ENCODE results near the gene SOX18.

Gene SOX18

DNA sequence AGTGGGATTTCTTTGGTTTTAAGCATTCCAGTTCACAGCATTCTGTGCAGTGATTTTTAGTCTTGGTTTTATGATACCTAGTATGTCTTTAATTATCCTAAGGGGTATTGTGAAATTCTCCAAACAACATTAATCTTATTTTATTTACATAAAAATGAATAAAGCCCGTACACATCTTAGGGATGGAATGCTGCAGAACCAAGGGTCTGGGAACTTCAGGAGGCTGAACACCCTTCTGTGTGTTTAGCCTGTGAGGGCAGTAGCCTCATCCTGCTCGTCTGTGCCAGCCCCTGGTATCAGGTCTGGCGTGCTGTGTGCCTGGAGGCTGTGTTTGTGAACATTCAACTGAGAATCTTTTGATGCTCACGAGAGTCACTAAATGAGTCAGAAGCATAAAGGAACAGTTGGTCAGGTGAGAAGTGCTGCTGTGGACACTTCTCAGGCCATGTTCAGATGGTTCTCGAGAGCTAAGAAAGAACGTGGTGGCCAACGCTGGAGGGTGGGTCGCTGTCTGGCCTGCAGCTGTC, 38.7 kb downstream of the SOX18 start:
- TF ChIP-seq, protein P1, sequence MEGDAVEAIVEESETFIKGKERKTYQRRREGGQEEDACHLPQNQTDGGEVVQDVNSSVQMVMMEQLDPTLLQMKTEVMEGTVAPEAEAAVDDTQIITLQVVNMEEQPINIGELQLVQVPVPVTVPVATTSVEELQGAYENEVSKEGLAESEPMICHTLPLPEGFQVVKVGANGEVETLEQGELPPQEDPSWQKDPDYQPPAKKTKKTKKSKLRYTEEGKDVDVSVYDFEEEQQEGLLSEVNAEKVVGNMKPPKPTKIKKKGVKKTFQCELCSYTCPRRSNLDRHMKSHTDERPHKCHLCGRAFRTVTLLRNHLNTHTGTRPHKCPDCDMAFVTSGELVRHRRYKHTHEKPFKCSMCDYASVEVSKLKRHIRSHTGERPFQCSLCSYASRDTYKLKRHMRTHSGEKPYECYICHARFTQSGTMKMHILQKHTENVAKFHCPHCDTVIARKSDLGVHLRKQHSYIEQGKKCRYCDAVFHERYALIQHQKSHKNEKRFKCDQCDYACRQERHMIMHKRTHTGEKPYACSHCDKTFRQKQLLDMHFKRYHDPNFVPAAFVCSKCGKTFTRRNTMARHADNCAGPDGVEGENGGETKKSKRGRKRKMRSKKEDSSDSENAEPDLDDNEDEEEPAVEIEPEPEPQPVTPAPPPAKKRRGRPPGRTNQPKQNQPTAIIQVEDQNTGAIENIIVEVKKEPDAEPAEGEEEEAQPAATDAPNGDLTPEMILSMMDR (conservative IDR thresholded peaks at IDR 0.05; ENCODE audit: low read length) = no peak
- DNase-seq (ENCODE audit: low read depth) = peak; percentile 85
- no peak overlapping the region for H3K4me3 ChIP-seq (ENCODE audit: low read length)

GRCh38 chr20:64009811-64010387, 39.5 kb downstream of the SOX18 start:
- H3K4me3 ChIP-seq (ENCODE audit: low read length) = no peak overlapping the region
- no peak for DNase-seq (ENCODE audit: low read depth)
- TF ChIP-seq, protein P1 (conservative IDR thresholded peaks at IDR 0.05; ENCODE audit: low read length) = no peak

DNA sequence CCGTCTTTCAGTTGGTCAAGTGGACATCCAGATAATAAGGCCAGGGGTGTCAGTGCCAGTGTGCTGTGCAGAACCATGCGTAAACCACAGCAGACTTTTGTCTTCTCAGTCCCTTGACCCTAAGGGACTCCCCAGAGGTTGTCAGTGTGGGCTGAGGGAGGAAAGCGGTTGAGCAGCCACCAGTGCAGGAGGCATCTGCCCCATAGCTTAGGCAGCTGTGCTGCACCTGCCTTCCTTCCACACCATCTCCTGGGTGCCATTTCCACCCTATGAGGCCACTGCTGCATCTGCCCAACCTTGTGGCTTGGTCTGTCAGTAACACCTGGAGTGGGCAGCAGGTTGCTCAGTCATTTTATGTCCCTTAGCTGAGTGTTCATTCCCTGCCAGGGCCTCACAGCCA, 42.5 kb downstream of the SOX18 start:
- no peak for DNase-seq (ENCODE audit: low read depth)
- TF ChIP-seq, protein P1 (conservative IDR thresholded peaks at IDR 0.05; ENCODE audit: low read length) = no peak
- no peak overlapping the region for H3K4me3 ChIP-seq (ENCODE audit: low read length)

DNA sequence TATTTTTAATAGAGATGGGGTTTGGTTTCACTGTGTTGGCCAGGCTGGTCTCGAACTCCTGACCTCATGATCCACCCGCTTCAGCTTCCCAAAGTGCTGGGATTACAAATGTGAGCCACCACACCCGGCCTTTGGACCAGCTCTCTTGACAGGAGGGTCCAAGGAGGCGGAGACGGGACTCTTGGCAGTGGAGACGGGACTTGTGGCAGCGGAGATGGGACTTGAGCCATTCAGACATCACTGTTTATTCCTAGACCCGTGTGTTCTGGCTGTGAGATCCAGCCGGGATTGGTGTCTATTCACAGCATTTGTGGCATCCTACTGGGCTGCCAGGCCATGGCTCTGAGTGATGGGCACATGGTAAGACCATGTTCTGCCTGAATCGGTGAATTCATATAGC, 42.9 kb downstream of the SOX18 start:
- H3K4me3 ChIP-seq (ENCODE audit: low read length) = no peak overlapping the region
- no peak for DNase-seq (ENCODE audit: low read depth)
- TF ChIP-seq, protein P1 (conservative IDR thresholded peaks at IDR 0.05; ENCODE audit: low read length) = no peak

GRCh38 chr20:64005394-64005793, 44.0 kb downstream of the SOX18 start:
- H3K4me3 ChIP-seq (ENCODE audit: low read length) = no peak overlapping the region
- TF ChIP-seq, protein P1 (conservative IDR thresholded peaks at IDR 0.05; ENCODE audit: low read length) = no peak
- no peak for DNase-seq (ENCODE audit: low read depth)

- no peak overlapping the region for H3K4me3 ChIP-seq (ENCODE audit: low read length)
- DNase-seq (ENCODE audit: low read depth) = no peak
- TF ChIP-seq, protein P1 (conservative IDR thresholded peaks at IDR 0.05; ENCODE audit: low read length) = no peak
These were observed 45.3 kb downstream of the SOX18 start for GRCh38 chr20:64003960-64004725.

DNA sequence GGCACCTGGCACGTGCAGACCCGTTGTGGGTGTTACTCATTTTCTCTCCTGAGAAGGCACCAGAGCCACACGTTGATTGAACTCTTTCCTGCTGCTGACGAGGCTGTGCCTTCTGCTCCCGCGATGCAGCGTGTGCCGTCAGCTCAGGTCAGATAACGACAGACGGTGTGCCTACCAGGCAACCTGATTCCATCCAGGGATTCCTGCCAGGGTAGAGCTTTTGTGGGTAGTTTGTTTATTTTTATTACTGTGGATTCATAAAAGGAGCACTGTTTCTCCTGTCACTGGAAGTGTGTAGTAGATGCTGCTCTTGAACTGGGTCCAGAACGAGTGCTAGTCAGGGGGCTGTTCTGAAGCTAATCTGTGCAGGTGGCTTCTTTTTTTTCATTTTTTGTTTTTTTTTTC, 47.8 kb downstream of the SOX18 start:
- H3K4me3 ChIP-seq (ENCODE audit: low read length) = no peak overlapping the region
- no peak for DNase-seq (ENCODE audit: low read depth)
- TF ChIP-seq, protein P1 (conservative IDR thresholded peaks at IDR 0.05; ENCODE audit: low read length) = no peak

Measured in AG10803 (cell line).